Left ventricle myocardium inferior (tissue), 1 donor: Measurements from ENCODE around the gene TBC1D14. TPM values are rescaled to one million over a fixed set of nuclear protein-coding genes. Genes with fewer than 3 reads are reported as not detected.

Experiments used
- DNase-seq: peaks from one replicate; pipeline ENCODE4 v3.0.0-alpha.2; 2020
- H3K27ac ChIP-seq: fragments of 200-600 bp; replicated peaks from 2 replicates; pipeline ENCODE4 v1.8.0; 2021
- H3K27me3 ChIP-seq: fragments of 200-600 bp; 2 replicates; pipeline ENCODE4 v1.8.0; 2021; ENCODE audit warnings: low read depth
- H3K36me3 ChIP-seq: fragments of 200-600 bp; 2 replicates; pipeline ENCODE4 v1.8.0; 2021
- H3K4me1 ChIP-seq: fragments of 200-600 bp; 2 replicates; pipeline ENCODE4 v1.8.0; 2021
- H3K4me3 ChIP-seq: fragments of 200-600 bp; 2 replicates; pipeline ENCODE4 v1.8.0; 2021; ENCODE audit warnings: mild to moderate bottlenecking, moderate library complexity
- H3K9me3 ChIP-seq: fragments of 200-600 bp; replicated peaks from 2 replicates; pipeline ENCODE4 v1.8.0; 2021
- intact Hi-C: fragments of 100-400 bp; cut with micrococcal nuclease; formaldehyde crosslinking; loops from one replicate; pipeline ENCODE4 v1.11.0; 2022
- total RNA-seq: library from RNA; stranded (reverse); fragmentation: NEBNext Ultra II Directional; extraction: Animal tissue kit (Norgen Biotek cat#: 25700); gene quantifications from one replicate; pipeline ENCODE4 v1.2.1, GENCODE V29; 2021
- TF ChIP-seq, protein P1 (sequence below): fragments of 200-600 bp; IDR thresholded peaks from 2 replicates; pipeline ENCODE4 v1.8.0; 2021; ENCODE audit warnings: antibody characterized with exemption, mild to moderate bottlenecking, borderline replicate concordance
- donor health status: DM: no; HTN: yes; CAD: no; lungs with severe emphysema.

Gene TBC1D14
- total RNA-seq, 1 donor from 2014 or later = 36.1 TPM

DNA sequence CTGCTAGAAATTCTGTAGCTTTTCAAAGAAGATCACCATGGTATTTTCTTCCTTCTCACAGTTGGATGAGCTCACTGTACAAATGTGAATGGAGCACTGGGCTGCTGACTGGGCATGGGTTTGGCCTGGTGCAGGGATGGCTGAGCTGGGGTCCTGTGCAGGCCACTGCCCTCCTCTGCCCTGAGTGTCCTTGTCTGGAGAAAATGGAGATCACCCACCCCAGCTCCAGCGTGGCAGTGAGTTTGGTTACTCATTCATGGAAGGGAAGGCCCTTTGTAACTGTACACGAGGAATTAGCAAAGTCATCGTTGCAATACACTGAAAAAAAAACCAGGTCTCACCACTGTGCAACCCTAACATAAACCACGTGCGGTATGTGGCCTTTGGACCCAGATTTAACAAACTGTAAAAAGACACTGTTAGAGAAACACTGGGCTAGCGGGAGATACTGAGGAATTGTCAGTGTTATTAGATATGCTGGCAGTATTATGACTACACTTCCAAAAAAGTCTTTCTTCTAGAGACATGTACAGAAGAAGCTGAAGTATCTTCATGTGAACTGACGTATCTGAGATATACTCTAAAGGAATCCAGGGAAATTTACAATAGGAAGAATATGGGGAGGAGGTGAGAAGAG lies 16.1 kb upstream of the TBC1D14 start:
- Histone ChIP-seq H3K9me3 (peaks cover 10% of the 10 kb centered on the region), H3K36me3 (no peaks in the 10 kb centered on the region), H3K4me1 (peaks cover 28% of the 10 kb centered on the region), H3K4me3 (no peak overlapping the region), H3K27me3 (no peaks in the 10 kb centered on the region), H3K27ac (no peak overlapping the region)
- intact Hi-C loops = no loop called here
- DNase-seq = no peak
- TF ChIP-seq, protein P1, sequence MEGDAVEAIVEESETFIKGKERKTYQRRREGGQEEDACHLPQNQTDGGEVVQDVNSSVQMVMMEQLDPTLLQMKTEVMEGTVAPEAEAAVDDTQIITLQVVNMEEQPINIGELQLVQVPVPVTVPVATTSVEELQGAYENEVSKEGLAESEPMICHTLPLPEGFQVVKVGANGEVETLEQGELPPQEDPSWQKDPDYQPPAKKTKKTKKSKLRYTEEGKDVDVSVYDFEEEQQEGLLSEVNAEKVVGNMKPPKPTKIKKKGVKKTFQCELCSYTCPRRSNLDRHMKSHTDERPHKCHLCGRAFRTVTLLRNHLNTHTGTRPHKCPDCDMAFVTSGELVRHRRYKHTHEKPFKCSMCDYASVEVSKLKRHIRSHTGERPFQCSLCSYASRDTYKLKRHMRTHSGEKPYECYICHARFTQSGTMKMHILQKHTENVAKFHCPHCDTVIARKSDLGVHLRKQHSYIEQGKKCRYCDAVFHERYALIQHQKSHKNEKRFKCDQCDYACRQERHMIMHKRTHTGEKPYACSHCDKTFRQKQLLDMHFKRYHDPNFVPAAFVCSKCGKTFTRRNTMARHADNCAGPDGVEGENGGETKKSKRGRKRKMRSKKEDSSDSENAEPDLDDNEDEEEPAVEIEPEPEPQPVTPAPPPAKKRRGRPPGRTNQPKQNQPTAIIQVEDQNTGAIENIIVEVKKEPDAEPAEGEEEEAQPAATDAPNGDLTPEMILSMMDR = no peak

DNA sequence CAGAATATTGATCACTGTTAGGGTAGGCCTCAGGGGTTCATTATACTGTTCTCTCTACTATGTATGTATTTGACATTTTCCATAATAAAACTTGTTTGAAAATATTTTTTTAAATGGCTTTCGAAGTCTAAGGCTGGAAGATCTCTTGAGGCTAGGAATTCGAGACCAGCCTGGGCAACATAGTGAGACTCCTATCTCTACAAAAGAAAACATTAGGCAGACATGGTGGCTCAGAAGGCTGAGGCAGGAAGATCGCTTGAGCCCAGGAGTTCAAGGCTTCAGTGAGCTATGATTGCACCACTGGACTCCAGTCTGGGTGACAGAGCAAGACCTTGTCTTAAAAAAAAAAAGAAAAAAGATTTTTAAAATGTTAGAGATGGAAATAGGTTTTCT lies 15.5 kb upstream of the TBC1D14 start:
- DNase-seq = no peak
- Histone ChIP-seq H3K36me3 (no peaks in the 10 kb centered on the region), H3K27ac (no peak overlapping the region), H3K9me3 (peaks cover 10% of the 10 kb centered on the region), H3K4me1 (peaks cover 24% of the 10 kb centered on the region), H3K27me3 (no peaks in the 10 kb centered on the region), H3K4me3 (no peak overlapping the region)
- intact Hi-C loops = no loop called here
- TF ChIP-seq, protein P1 = no peak

DNA sequence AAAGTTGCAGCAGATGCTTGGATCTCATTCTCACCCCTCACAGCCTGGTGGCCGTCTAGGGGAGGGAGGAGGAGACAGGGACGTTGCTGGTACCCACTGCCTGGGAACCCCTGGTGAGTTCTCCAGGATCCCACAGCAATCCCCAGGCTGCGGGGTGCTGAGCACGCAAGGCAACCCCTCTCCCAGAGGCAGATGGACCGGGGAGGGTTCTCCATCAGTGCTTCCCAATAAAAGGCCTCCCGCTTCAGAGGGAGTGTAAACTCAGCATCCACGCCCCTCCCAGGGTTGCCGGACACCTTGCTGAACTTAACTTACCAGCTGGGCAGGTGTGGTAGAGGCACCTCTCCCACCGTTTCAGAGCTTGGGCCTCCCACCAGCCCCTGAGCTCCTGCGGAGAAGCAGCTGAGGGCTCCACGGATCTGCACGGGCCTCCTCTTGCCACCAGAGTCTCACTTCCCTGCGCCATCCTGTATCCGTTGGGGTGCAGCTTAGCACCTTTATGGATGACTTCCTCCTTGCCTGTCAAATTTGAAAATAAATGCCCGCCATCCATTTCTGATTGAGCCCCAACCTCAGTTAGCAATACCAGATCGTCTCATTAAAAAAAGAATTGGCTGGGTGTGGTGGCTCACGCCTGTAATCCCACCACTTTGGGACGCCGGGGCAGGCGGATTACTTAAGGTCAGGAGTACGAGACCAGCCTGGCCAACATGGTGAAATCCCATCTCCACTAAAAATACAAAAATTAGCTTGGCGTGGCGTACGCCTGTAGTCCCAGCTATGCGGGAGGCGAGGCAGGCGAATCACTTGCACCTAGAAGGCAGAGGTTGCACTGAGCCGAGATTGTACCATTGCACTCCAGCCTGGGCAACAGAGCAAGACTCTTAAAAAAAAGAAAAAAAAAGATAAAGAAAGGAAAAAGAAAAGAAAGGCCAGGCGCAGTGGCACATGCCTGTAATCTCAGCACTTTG lies 14.8 kb upstream of the TBC1D14 start:
- Histone ChIP-seq H3K27ac (no peak overlapping the region), H3K9me3 (peaks cover 10% of the 10 kb centered on the region), H3K4me3 (no peak overlapping the region), H3K36me3 (no peaks in the 10 kb centered on the region), H3K27me3 (no peaks in the 10 kb centered on the region), H3K4me1 (peaks cover 17% of the 10 kb centered on the region)
- DNase-seq = no peak
- TF ChIP-seq, protein P1 = no peak
- intact Hi-C loops = no loop called here

DNA sequence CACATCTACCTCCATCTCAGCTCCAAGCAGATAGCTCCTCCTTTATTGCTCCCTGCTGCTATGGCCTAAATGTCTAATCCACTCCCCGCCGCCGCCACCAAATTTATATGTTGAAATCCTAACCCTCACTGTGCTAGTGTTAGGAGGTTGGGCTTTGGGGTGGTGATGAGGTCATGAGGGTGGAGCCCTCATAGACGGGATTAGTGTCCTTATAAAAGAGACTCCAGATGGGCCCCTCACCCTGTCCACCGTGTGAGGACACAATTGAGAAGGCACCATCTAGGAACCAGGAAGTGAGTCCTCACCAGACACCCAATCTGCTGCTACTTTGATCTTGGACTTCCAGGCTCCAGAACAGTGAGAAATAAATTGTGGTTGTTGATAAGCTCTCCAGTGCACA lies 13.6 kb upstream of the TBC1D14 start:
- H3K27me3 ChIP-seq = peaks cover under 1% of the 10 kb centered on the region
- intact Hi-C loops = no loop called here
- no peak for DNase-seq
- no peak overlapping the region for H3K4me3 ChIP-seq
- H3K27ac ChIP-seq = no peak overlapping the region
- H3K4me1 ChIP-seq = peaks cover 15% of the 10 kb centered on the region
- H3K9me3 ChIP-seq = peaks cover 2% of the 10 kb centered on the region
- TF ChIP-seq, protein P1 = no peak
- no peaks in the 10 kb centered on the region for H3K36me3 ChIP-seq

DNA sequence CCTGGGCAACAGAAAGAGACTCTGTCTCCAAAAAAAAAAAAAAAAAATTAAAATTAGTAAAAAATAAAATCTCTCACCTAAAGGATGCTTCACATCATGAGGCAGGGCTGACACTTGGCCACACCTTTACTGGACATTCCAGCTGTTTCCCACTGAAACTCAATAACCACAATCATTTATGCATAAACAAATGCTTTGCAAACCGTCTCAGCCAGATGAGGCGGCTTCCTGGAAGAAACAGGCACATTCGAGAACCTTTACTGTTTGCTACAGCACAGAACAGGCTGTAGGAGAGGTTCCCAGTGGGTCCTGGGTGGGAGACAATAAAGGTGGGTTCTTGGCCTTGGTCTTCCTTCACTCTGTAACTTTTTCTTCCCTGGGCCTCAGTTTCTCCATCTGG lies 10.9 kb upstream of the TBC1D14 start:
- peaks cover 11% of the 10 kb centered on the region for H3K4me1 ChIP-seq
- TF ChIP-seq, protein P1 = no peak
- H3K27me3 ChIP-seq = peaks cover 16% of the 10 kb centered on the region
- no peak overlapping the region for H3K4me3 ChIP-seq
- no peaks in the 10 kb centered on the region for H3K36me3 ChIP-seq
- H3K27ac ChIP-seq = no peak overlapping the region
- no peaks in the 10 kb centered on the region for H3K9me3 ChIP-seq
- intact Hi-C loops = no loop called here
- DNase-seq = no peak
